Superior temporal gyrus (tissue), 1 donor: ENCODE results near the gene FGF12.
A peak's percentile ranks its signal among the peaks of the same experiment; 100 is the strongest.

Source experiments
- DNase-seq: peaks from one replicate; pipeline ENCODE4 v3.0.0-alpha.2; 2016; ENCODE audit errors: extremely low spot score

The FGF12 gene

GRCh38 chr3:192496905-192497587, 230.3 kb downstream of the FGF12 start:
- DNase-seq: peak; percentile 33

DNA sequence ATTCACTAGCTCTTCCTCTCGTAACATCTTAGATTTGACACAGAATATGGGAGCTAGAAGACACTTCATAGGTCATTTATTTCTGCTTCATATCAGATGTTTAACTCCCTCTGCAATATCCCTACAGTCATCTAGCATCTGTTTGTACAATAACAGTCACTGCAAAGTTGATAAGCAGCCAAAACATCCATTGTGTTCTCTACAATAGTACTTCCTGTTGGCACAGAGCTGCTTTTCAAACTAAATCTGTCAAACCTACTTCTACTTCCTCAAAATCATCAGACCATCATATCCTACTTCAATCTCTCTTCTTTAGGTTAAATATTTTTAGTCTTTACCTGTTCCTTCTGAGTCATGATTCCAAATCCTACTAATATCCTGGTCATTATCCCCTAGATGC, 233.2 kb downstream of the FGF12 start:
- DNase-seq: no peak

DNA sequence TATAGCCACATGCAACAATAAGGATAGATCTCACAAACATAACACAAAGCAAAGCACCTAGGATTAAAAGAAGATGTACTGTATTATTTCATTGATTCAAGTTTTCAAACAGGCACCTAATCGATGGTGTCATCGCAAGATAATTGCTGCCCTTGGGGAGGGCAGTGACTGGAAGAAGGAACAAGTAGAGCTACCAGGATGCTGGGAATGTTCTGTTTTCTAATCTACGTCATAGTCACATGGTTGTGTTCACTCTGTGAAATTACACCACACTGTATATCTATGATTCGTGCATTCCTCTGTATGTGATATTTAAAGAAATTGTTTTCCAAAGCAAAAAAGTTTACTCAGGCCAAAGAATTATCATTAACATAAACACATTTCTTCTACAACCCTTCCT, 236.6 kb downstream of the FGF12 start:
- DNase-seq: no peak

- DNase-seq: no peak
Observed at GRCh38 chr3:192489579-192489978, 237.8 kb downstream of the FGF12 start.

DNA sequence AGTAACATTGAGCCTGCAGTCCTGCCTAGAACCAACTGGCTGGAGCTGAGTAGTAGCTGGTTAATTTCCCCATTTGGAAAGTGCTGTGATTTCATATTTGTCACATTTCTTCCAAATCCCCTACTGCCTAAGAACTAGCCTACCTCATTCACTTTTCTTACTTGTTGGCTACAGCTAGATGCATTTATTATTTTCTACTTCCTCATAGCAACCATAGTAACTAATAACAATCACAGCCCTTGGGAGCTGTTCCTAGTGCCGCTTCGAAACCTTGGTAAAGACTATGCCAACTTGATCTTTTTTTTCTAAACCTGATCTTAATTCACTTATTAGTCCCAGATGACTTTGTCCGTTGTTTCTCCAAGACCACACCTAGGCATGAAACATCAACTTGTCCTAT, 240.3 kb downstream of the FGF12 start:
- DNase-seq: no peak

DNA sequence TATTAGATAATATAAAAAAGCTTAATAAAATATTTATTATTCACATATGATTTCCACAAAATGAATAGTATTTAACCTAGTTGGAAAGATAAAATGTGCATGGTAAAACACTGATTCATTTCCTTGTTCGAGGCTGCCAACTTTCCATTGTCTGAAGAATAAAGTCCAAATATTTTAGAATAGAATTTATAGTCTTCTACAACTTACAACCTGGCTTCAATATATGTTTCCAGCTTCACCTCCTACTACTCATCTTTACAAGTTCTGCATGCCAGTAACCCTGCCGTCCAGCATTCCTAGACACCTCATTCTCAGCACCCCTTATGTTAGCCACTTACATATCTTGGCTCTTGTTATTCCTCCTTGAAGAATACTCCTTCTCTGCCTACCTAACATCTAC, 244.5 kb downstream of the FGF12 start:
- DNase-seq: no peak

GRCh38 chr3:192482391-192482790, 244.9 kb downstream of the FGF12 start:
- DNase-seq: no peak

DNA sequence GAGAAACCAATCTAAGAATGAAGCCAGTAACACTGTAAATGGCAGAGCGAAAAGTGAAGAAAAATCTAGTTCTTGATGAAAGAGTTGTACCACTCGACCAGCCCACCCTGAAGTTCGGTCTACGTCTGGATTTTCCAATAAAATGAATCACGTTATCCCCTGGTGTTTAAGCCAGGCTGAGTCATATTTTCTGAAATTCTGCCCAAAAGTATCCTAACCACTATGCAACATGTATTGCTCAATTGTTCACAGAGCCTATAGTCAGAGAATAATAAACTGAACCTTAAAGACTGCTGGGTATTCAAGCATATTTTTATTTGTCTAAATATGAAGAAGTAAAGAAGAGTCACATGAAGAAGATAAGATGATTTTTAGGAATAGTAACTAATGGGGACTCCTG, 245.7 kb downstream of the FGF12 start:
- no peak for DNase-seq

- DNase-seq: peak; percentile 87
Observed at GRCh38 chr3:192467230-192468140, 259.9 kb downstream of the FGF12 start.

DNA sequence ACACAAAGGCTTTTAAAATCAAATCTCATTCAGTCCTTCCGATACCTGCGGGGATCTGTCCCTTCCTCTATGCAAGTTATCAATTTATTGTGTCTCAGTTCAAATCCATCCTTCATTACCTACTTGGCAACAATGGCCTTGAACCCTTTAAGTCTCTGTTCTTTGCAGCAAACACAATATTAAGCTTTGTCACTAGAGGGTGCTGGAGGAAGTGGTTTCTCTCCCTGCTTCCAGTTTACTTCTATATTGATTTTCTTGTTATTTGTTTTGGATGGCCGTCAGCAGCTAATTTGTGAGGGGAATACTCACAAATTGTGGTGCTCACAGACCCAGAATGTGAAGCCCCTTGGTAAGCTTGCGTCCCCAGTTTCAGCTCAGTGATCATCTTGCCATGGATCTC, 278.3 kb downstream of the FGF12 start:
- DNase-seq: no peak

GRCh38 chr3:192445770-192446644, 281.3 kb downstream of the FGF12 start:
- DNase-seq: peak; percentile 76

- no peak for DNase-seq
Observed at GRCh38 chr3:192444791-192445106, 282.6 kb downstream of the FGF12 start.

DNA sequence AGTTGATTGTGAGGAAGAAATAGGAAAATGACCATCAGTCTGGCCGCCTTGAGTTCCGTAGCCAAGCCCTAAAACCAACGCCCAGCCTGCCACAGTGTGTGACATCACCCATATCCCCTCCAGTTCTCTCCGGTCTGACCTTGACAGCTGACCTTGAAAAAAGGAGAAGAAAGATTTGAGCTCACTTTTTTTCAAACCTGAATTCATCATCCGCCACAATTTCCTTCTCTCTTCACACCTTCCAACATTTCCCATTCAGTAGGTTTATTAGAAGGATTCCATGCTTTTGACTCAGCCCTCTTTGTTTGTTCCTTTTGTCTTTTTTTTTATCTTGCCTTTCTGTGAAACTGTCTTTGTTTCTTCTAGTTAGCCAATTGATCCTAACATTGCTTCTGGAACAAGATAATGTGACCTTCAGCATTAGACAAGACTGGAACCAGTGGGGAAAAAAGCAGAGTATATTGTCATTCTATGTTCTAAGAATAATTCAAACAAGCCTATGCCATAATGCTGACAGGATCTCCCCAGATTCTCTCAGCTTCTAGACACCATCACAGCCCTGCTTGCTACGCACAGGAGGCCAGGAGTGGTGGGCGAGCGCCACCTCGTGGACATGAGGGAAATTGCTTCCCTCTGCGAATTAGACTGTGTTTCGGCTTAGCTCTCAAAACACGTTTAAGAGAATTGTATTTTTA, 283.1 kb downstream of the FGF12 start:
- DNase-seq: peak; percentile 93

GRCh38 chr3:192435241-192435640, 292.1 kb downstream of the FGF12 start:
- DNase-seq: no peak

DNA sequence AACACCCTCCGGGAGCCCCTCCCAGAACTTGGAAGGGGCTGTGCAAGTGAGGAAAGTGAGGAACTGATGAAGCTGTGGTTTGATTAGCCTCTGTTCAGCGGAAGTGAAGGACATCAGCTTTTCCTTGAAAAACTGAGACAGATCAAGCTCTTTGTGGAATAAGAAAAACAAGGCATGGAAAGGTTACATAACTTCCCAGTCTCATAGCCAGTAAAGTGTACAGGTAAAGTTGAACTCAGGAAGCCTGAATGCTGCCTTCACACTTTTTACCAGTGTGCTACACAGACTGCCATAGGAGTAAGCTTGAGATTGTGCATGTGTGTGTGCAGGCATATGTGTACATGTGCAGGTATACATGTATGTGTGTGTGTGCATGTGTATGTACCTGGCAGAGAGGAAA, 293.2 kb downstream of the FGF12 start:
- no peak for DNase-seq

GRCh38 chr3:192433704-192434103, 293.6 kb downstream of the FGF12 start:
- DNase-seq: no peak

GRCh38 chr3:192422997-192423342, 304.4 kb downstream of the FGF12 start:
- no peak for DNase-seq

- DNase-seq: no peak
Observed at GRCh38 chr3:192422321-192422996, 304.9 kb downstream of the FGF12 start.

- no peak for DNase-seq
Observed at GRCh38 chr3:192419312-192419711, 308.0 kb downstream of the FGF12 start.

GRCh38 chr3:192417559-192418055, 309.7 kb downstream of the FGF12 start:
- no peak for DNase-seq

DNA sequence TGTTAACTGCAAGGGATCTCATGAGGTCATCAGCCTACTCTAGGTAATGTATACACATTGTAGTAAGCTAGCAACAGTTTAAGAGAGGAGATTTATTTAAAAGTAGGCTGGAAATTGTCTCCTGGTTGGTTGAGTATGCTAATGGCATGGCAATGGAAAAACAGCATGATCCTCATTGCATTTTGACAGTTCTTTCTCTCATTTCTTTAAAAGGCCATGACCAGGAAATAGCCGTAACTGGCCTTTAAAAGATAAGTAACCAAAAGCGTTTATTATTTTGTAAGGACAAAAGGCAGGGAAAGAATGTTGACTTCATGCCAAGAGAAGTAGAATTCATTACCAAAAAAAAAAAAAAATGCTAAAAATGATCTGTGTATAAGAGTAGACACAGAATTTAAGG, 310.3 kb downstream of the FGF12 start:
- no peak for DNase-seq
